Stimulated activated CD8-positive, alpha-beta memory T cell treated with anti-CD3 and anti-CD28 coated beads, Interleukin-7, amount 100 ng/mL, for 1 hour (primary cell): Measurements from ENCODE around the gene TENM4.

Experiments used
- DNase-seq, 2 donors: peaks; one replicate each; pipeline ENCODE4 v3.0.0-alpha.2; 2020; ENCODE audit warnings: low read depth in 2 of 2

Gene TENM4

GRCh38 chr11:79174045-79175008 is 266.5 kb downstream of the TENM4 start:
- no peak for DNase-seq

GRCh38 chr11:79173615-79174014 is 267.2 kb downstream of the TENM4 start:
- no peak for DNase-seq

GRCh38 chr11:79170321-79170720 is 270.5 kb downstream of the TENM4 start:
- DNase-seq: no peak

- DNase-seq: no peak
Observed at GRCh38 chr11:79168530-79169110, 272.2 kb downstream of the TENM4 start.

GRCh38 chr11:79167510-79168188 is 273.2 kb downstream of the TENM4 start:
- no peak for DNase-seq

- DNase-seq: no peak
Observed at GRCh38 chr11:79165908-79166307, 274.9 kb downstream of the TENM4 start.

DNA sequence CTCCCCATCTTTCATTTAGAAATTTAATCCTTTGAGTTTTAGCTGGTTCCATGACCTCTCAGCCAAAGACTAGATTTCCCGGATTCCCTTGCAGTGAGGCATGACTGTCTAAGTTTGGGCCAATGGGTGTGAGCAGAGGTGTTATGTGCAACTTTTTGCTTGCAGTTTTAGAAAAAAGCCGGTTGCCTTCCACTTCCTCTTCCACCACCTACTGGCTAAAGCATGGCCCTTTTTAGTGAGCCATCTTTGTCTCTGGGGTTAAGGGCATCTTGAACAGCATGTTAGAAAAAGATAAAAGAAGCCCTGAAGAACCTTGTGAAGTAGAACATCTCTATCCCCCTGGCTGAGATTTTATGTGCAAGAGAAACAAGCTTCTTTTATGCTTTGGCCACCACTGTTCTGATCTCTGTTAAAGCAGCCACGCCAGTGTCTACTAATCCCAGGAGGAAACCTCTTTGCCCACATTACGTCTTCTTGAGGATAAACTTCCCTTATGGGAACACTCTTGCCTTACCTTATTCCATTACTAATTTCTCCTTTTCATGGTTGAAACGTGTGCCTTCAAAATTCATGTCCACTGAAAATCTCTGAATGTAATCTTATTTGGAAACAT is 279.9 kb downstream of the TENM4 start:
- no peak for DNase-seq

GRCh38 chr11:79159657-79160450 is 281.0 kb downstream of the TENM4 start:
- DNase-seq: no peak

DNA sequence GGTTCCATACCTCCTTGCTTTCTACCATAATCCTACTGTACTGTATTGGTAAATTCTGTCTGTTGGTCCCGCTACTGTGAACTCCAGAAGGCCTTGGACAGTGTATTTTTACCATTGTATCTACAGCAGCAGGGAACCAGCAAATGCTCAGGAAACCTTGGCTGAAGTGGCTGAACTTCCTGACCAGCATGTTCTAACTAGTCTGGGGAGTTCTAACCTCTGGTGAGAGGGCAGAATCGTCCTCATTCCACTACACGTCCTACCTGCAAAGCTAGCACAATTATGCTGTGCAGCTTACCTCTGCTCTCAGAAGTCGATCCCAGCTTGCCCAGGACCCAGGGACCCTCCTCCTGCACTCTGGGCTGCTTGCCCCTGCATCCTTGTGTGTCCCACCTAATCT is 283.1 kb downstream of the TENM4 start:
- DNase-seq: no peak

DNA sequence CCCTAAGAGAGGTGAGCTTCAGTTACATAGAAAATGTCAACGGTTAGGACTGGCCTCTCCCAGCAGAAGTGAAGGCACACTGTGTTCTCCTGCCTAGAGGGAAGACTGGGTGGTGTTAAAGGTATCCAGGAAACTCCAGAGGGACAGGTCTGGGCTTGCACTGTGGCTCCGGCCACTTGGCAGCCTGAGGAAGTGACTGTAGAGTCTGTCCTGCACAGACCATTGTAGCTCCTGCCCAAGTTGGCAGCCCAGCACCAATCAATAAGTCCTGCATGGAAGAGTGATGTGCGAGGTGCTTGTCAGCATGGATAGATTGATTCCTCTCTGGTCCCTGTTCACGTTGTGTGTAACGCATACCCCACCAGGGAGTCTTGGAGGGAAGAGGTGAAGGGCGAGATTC is 284.8 kb downstream of the TENM4 start:
- no peak for DNase-seq

DNA sequence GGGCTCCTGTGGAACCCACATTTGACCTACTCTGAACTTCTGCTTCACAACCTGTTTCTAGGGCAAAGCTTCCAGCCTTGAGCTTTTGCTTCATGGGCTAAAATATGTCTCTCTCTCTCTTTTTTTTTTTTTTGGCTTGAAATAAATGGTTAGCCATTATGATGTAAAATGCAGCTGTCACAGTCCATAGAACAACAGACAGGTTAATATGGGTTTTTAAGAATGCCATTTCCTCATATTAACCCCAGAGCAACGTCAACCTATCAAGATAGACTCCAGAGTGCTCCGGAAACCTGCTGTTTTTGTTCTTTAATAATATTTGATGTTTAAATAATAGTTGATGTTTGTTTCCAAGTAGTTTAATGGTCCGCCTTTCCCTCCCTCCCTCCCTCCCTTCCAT is 285.6 kb downstream of the TENM4 start:
- no peak for DNase-seq

DNA sequence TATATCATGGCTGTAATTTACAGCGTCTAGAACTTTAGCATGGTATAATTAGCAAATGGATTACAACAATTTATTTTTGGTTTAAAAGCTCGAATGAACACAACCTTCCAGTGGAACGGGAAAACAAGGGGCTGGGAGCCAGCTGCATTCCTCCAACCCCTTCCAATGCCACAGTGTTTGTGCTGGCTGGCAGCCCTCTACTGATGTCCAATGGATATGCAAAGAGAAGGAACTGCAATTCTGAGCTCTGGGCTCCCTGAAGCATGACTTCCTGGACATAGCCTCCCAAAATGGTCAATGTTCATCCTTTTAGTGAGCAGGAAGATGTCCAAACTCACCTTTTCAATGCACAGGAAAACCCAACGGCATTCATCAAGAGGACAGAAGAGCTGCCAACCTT is 288.3 kb downstream of the TENM4 start:
- no peak for DNase-seq

GRCh38 chr11:79151396-79151795 is 289.4 kb downstream of the TENM4 start:
- DNase-seq: no peak

- no peak for DNase-seq
Observed at GRCh38 chr11:79150966-79151365, 289.9 kb downstream of the TENM4 start.

DNA sequence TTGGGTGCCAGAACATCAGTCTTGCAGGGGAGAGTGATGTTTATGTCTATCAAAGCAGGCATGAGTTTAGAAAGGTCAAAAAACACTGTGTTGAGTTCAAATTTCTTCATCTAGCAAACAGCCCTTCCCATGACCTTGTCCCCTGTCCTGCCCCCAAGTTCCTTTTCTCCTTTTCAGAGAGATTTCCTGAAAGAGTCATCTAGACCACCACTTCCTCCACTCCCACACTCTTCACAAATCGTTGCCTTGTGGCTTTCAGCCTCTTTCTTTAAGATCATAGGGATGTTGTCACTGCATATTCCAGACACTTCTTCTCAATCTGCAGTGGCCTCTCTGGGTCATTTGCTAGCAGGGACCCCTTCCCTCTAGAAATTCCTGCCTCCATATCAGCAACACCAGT is 290.5 kb downstream of the TENM4 start:
- no peak for DNase-seq

- no peak for DNase-seq
Observed at GRCh38 chr11:79147731-79148130, 293.1 kb downstream of the TENM4 start.

DNA sequence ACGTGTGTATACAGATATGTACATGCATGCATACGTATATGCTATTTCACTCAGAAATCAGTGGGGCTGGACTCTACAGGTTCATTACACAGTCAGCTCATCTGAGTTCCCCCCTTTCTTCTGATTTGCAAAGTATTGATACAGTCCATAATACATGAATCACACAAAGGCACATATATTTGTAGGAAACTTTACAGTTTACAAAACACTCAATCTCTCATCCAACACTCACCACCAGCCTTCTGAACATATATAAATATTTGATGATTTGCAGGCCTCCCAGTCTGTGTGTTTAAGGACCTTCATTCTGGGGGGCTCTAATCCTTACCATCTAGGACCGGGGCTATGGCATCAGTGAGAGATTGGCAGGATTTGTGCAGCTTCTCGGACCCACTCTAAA is 293.8 kb downstream of the TENM4 start:
- DNase-seq: no peak

GRCh38 chr11:79139900-79140299 is 300.9 kb downstream of the TENM4 start:
- DNase-seq: no peak

- no peak for DNase-seq
Observed at GRCh38 chr11:79129702-79130101, 311.1 kb downstream of the TENM4 start.

GRCh38 chr11:79128291-79128690 is 312.5 kb downstream of the TENM4 start:
- no peak for DNase-seq

DNA sequence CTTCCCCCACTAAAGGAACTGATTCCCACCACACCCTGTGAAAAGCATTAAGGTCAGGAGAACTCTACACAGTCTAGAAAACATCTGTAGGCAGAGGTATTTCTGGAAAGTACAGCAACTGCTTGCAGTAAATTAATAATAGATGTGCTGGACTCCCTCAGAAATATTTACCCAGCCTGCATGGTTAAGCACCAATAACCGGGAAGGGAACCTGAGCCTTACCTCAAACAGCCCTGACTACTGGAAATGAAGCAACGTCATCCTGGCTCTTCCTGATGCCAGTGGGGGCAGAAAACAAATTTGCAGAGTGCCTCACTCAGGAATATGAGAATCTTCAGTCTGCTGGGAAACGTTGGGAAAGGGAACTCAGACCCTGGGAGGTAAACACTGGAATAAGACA is 318.1 kb downstream of the TENM4 start:
- DNase-seq: no peak
